Ovary (tissue), 9 donors: ENCODE results near the gene WTAP. TPM values are rescaled to one million over a fixed set of nuclear protein-coding genes. Genes with fewer than 3 reads are reported as not detected.
"Not testable (repeated sequence)": the region's sequence is repeated elsewhere in the genome, so short reads cannot be mapped to it uniquely, and the experiment has no call there.

Source experiments
- DNase-seq, 5 donors: peaks; one replicate each; pipeline ENCODE4 v3.0.0-alpha.2; 2019 to 2020
- H3K27ac ChIP-seq, 2 donors: fragments of 200-600 bp; one replicate each; pipeline versions ENCODE4 v1.5.1 to v1.8.0; 2019 to 2022
- H3K27me3 ChIP-seq: fragments of 200-600 bp; one replicate; pipeline ENCODE4 v1.8.0; 2022
- H3K36me3 ChIP-seq: fragments of 200-600 bp; sonication (generic); one replicate; pipeline ENCODE4 v1.5.1; 2019
- H3K4me1 ChIP-seq: one replicate; pipeline ENCODE4 v1.8.1; 2013; ENCODE audit warnings: mild to moderate bottlenecking, moderate library complexity; ENCODE audit not compliant: insufficient read depth
- H3K4me3 ChIP-seq: fragments of 200-600 bp; sonication (generic); one replicate; pipeline ENCODE4 v1.5.1; 2017
- H3K9me3 ChIP-seq, 2 donors: fragments of 200-600 bp in 1 of 2; sonication (generic) in 1 of 2; one replicate each; pipeline versions ENCODE4 v1.5.1 to v1.8.1; 2013 to 2019; ENCODE audit warnings: mild to moderate bottlenecking in 1 of 2, moderate library complexity in 1 of 2
- CTCF ChIP-seq, 3 donors: fragments of 450-650 bp in 2 of 3; fragments of 200-600 bp in 1 of 3; IDR thresholded peaks; one replicate each; pipeline versions ENCODE4 v1.5.1 to v1.8.0; 2016 to 2022; ENCODE audit warnings: antibody characterized with exemption in 3 of 3, mild to moderate bottlenecking in 1 of 3
- EP300 ChIP-seq: sonication (generic); formaldehyde crosslinking; IDR thresholded peaks from one replicate; pipeline ENCODE4 v1.6.1; 2017; ENCODE audit warnings: antibody characterized with exemption
- POLR2A ChIP-seq: fragments of 450-650 bp; IDR thresholded peaks from one replicate; pipeline ENCODE4 v1.6.1; 2017; ENCODE audit warnings: antibody characterized with exemption, mild to moderate bottlenecking, moderate library complexity
- WGBS, 3 donors: extraction: QIAGEN DNeasy Blood & Tissue Kit in 1 of 3; methylation state at CpG; one replicate each; pipeline versions ENCODE4 v1.1.5 to v1.1.7; 2013 to 2017; 5-methylcytosine and 5-hydroxymethylcytosine counted together
- intact Hi-C, 4 donors: fragments of 100-400 bp; cut with DNase I; formaldehyde crosslinking; loops; one replicate each; pipeline versions ENCODE4 v1.11.0 to v1.15.1; 2022 to 2023
- polyA plus RNA-seq, 2 donors: library from polyadenylated mRNA; stranded (reverse); fragments of 200-250 nt in 1 of 2; fragments of 350-450 nt in 1 of 2; fragmentation: Illumina TruSeq in 1 of 2; extraction: RNeasy Lipid Tissue Mini Kit (QIAGEN cat#74804) in 1 of 2; gene quantifications; one replicate each; pipeline ENCODE4 v1.2.3, GENCODE V29; 2013 to 2014
- total RNA-seq, 7 donors: library from RNA; depleted of rRNA in 2 of 7; stranded (reverse); fragments of >200 nt in 2 of 7; fragmentation: NEBNext Ultra II Directional in 3 of 7; extraction: Animal tissue kit (Norgen Biotek cat#: 25700) in 3 of 7; gene quantifications; one replicate each; pipeline versions ENCODE4 v1.1.0 to v1.2.4, GENCODE V29; 2016 to 2023
- donor health status: DM: no; HTN: no; CAD: no; lungs with moderate emphysema.
- donor health status: DM: no; HTN: no; CAD: no.
- donor health status: Bipolar disorder and iron deficiency.
- donor health status: DM: yes; HTN: yes; CAD: no.
- donor health status: DM: no; HTN: no; CAD: no.
- donor health status: DM: yes; HTN: yes; CAD: no.

WTAP gene
- total and polyA plus RNA-seq, 9 donors = 65.3 to 117 (median 95.4) TPM

GRCh38 chr6:159688266-159688905 lies 38.9 kb upstream of the WTAP start:
- Histone ChIP-seq H3K4me1 (peaks cover 6% of the 10 kb centered on the region), H3K9me3 (no peaks in the 10 kb centered on the region), H3K36me3 (no peaks in the 10 kb centered on the region), H3K4me3 (no peak overlapping the region), H3K27ac (no peak overlapping the region), H3K27me3 (no peaks in the 10 kb centered on the region)
- WGBS, 3 donors = 76 to 79% (median 77%) methylated on average over 5 of the region's 5 CpGs
- no peak for TF ChIP-seq POLR2A
- TF ChIP-seq EP300 = no peak
- TF ChIP-seq CTCF (IDR thresholded peaks at IDR 0.05) = no peak
- DNase-seq = no peak
- intact Hi-C loops = no loop called here

GRCh38 chr6:159689001-159689400 lies 38.3 kb upstream of the WTAP start:
- Histone ChIP-seq H3K4me3 (no peak overlapping the region), H3K36me3 (no peaks in the 10 kb centered on the region)
- intact Hi-C loops = no loop called here

GRCh38 chr6:159690135-159690534 lies 37.2 kb upstream of the WTAP start:
- H3K27ac ChIP-seq, H3K4me1 ChIP-seq, H3K9me3 ChIP-seq, H3K36me3 ChIP-seq, H3K27me3 ChIP-seq, DNase-seq: not testable (repeated sequence)
- peak overlapping the region; percentile 13 for H3K4me3 ChIP-seq
- 91 to 94% (median 91%) methylated on average over 13 of the region's 13 CpGs for WGBS, 3 donors
- intact Hi-C loops = loop anchor here in 3 of 4 donors (5.0 to 10.0 kb wide), 4 partner anchors 72 to 162 kb away; partner anchors contain the start of genes ACAT2 (in 1 of the 3) and TCP1 (in 1 of the 3)

More at GRCh38 chr6:159689001-159689400, 38.3 kb upstream of the WTAP start:
- Histone ChIP-seq H3K9me3 (no peaks in the 10 kb centered on the region), H3K27ac (no peak overlapping the region), H3K4me1 (peaks cover 6% of the 10 kb centered on the region), H3K27me3 (no peaks in the 10 kb centered on the region)
- 79 to 89% (median 84%) methylated on average over 6 of the region's 6 CpGs for WGBS, 3 donors
- DNase-seq = no peak
- no peak for TF ChIP-seq EP300
- TF ChIP-seq POLR2A = no peak
- TF ChIP-seq CTCF (IDR thresholded peaks at IDR 0.05) = no peak

GRCh38 chr6:159691133-159691962 lies 36.0 kb upstream of the WTAP start:
- WGBS, 3 donors = 3 to 7% (median 5%) methylated on average over 11 of the region's 11 CpGs
- H3K27me3 ChIP-seq = no peaks in the 10 kb centered on the region
- intact Hi-C loops = loop anchor here in 3 of 4 donors (5.0 to 10.0 kb wide), 4 partner anchors 71 to 161 kb away; partner anchors contain the start of genes ACAT2 (in 1 of the 3) and TCP1 (in 1 of the 3)
- H3K4me1 ChIP-seq = peaks cover 9% of the 10 kb centered on the region
- no peak for DNase-seq
- peak overlapping the region; percentile 91 to 92 for H3K27ac ChIP-seq
- TF ChIP-seq POLR2A (no peak), CTCF (IDR thresholded peaks at IDR 0.05) (peak; percentile 27 to 97 (median 85)), EP300 (peak; percentile 91)
- peak overlapping the region; percentile 81 for H3K4me3 ChIP-seq
- no peaks in the 10 kb centered on the region for H3K9me3 ChIP-seq
- H3K36me3 ChIP-seq = no peaks in the 10 kb centered on the region
